22Rv1 (cell line): ENCODE data around the gene USP19.

Experiments used
- ZFX ChIP-seq: fragments of 450-650 bp; IDR thresholded peaks from 2 replicates; pipeline ENCODE4 v1.6.1; 2017; ENCODE audit warnings: antibody characterized with exemption, borderline replicate concordance
- TF ChIP-seq, protein P1 (sequence below): fragments of 450-650 bp; IDR thresholded peaks from 2 replicates; pipeline ENCODE4 v1.5.1; 2017; ENCODE audit warnings: mild to moderate bottlenecking

DNA sequence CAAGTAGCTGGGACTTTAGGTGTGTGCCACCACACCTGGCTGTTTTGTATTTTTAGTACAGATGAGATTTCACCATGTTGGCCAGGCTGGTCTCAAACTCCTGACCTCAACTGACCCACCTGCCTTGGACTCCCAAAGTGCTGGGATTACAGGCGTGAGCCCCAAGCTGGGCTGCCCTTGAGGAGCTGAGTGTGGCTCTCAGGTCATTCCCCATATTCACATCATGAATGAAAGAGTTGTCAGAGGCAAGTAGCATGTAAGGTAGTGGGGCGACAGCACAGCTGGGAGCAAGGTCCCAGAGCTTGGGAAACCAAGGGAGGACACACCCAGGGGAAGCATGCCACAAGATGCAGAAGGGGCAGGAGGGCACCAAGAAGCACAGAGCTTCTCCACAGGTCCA is 40.6 kb upstream of the USP19 start:
- TF ChIP-seq, protein P1, sequence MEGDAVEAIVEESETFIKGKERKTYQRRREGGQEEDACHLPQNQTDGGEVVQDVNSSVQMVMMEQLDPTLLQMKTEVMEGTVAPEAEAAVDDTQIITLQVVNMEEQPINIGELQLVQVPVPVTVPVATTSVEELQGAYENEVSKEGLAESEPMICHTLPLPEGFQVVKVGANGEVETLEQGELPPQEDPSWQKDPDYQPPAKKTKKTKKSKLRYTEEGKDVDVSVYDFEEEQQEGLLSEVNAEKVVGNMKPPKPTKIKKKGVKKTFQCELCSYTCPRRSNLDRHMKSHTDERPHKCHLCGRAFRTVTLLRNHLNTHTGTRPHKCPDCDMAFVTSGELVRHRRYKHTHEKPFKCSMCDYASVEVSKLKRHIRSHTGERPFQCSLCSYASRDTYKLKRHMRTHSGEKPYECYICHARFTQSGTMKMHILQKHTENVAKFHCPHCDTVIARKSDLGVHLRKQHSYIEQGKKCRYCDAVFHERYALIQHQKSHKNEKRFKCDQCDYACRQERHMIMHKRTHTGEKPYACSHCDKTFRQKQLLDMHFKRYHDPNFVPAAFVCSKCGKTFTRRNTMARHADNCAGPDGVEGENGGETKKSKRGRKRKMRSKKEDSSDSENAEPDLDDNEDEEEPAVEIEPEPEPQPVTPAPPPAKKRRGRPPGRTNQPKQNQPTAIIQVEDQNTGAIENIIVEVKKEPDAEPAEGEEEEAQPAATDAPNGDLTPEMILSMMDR: no peak
- TF ChIP-seq ZFX: no peak
